COLO668 (cell line): ENCODE measurements around the gene TBL3.
"Not testable (repeated sequence)": the region's sequence is repeated elsewhere in the genome, so short reads cannot be mapped to it uniquely, and the experiment has no call there.

Experiments used
- DNase-seq: peaks from one replicate; lab custom pipeline; 2025; ENCODE audit not compliant: unreplicated experiment; lab: John Stamatoyannopoulos, UW

TBL3 gene

DNA sequence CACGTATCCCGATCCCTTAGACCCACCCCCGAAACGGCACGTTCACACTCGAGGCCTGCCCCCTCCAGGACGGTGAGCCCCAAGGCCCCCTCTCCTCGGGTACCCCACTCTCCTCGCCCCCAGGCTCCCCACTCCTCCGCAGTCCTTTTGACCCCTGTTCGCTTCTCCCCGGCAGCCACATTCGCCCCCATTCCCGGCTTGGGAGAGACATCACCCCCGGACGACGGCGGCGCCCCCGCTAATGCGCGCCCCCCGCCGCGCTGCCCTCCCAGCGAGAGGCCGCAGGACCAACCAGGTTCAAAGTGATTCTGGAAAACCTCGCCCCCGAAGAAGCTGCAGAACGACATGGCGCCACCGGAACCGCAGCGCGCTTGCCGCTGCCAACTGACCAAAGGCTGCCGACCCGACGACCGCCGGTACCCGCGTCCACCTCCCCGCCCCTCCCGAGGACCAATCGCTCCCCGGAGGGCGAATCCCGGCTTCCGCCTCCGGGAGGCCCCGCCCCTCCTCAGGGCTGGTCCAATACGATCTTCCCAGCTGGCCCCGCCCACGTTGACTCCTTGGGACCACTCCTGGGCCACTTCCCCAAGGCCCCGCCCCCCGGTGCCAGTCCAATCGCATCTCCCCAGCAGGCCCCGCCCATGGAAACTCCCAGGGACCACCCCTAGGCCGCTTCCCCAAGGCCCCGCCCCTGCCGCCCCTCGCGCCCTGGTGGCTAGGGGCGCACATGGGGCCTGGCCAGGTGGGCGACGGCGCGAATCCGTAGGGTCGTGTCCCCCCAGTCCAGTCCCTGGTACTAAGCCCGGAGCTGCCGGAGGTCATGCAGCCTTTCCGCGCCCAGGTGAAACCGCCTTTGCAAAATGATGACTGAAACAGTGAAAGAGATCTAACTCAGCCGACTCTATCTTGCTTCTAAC lies 28.8 kb upstream of the TBL3 start, which contains the start of gene MSRB1:
Gene MSRB1 (minus strand): TSS at position 390 of the 917 bp plus-strand sequence. CDS start 43 bp downstream, at position 347.
- DNase-seq = peak; percentile 100

DNA sequence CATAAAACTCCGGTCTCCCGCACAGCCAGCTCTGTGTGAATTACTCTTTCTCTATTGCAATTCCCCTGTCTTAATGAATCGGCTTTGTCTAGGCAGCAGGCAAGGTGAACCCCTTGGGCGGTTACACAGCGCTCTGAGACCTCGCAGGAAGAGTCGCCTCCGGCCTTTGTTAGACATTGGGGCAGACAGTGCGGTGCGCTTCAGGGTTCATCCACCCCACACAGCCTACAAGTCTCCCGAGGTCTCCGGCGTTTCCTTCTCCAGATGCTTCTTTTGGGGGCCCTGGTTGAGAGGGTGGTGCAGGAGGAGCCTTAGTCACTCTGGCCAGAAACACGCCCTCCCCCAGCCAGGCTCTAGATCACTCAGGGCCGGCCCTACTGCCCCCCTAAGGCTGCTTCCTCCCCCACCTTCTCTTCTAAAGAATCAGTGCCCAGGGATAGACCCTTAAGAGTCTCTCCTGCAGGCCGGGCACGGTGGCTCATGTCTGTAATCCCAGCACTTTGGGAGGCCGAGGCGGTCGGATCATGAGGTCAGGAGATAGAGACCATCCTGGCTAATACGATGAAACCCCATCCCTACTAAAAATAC lies 27.1 kb upstream of the TBL3 start:
- no peak for DNase-seq

DNA sequence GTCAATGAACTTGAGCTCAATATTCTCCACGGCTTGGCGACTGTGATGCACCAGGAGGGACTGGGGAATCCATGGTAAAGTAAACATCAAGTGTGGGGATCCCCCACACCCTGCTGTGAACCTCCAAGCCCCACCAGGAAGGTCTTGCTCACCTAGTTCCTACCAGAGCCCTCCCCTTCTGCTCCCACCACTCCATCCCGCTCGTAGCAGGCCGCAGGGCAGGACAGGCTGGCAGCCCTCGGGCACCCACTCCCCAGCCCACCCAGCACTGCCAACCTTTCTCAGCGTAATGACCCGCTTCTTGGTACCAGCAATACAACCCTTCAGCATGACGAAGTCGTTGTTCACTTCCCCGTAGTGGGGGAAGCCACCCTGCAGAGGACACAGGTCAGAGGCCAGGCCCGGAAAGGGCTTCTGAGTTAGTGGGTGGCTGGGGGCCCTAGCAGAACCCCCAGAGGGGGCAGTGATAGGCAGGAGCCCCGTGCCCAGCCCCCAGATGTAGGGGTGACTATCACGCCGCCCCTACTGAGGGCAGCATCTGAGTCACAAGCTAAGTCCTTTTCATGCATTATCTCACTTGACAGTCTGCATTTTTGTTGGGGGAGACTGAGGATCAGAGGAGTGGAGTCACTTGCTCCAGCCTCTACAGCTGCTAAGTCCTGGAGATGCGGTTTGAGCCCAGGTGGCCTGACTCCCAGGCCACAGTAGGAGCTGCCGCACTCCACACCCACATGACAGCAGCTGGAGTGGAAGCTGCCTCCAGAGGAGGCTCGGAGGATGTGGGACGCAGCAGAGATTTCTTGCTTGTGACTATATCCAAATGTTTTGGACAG lies 26.1 kb upstream of the TBL3 start:
- DNase-seq = no peak

DNA sequence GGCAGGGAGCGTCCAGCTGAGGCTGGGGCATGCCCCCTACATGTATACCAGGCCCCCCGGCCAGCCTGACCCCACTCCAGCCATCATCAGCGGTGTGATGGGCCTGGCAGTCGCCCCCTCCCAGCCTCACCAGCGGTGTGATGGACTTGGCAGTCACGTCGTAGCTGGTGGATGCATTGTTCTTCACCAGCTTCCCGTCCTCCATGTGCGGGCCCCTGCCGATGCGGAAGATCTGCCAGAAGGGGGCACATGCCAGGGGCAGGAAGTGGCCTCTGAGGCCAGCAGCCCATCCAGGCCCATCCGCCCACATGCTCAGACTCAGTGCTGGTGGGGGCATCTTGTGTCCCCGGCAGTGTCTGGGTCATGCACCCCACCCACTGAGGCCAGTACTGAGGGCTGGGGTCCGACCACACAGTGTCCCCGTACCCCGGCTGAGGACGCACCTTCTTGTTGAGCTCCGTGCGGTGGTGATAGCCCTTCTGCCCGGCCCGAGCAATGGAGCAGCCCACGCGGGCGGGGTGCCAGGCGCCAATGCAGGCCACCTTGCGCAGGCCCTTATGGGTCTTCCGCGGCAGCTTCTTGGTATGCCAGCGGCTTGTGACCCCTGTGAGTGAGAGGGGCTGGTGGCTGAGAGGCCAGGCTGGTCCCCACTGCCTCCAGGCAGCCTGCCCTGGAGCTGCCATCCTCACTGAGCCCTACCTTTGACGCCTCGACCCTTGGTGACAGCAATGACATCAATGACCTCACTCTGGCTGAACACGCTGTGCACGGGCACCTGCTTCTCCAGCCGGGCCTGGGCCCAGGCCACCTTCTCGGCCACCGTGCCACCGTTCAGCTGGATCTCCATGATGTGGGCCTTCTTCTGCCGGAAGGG lies 25.1 kb upstream of the TBL3 start:
- no peak for DNase-seq

DNA sequence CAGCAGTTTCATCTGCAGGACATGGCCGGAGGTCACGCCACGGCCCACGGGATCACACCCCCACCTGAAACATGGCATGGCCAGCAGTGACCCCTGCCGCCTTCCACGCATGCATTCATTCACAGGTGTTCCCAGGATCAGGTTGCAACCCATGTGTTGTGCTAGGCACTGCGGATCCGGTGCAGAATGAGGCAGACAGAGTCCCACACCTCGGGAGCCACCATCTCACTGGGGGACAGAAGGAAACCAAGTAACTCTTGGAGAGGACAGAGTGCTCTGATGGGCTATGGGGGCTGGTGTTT lies 24.5 kb upstream of the TBL3 start:
- DNase-seq = no peak

DNA sequence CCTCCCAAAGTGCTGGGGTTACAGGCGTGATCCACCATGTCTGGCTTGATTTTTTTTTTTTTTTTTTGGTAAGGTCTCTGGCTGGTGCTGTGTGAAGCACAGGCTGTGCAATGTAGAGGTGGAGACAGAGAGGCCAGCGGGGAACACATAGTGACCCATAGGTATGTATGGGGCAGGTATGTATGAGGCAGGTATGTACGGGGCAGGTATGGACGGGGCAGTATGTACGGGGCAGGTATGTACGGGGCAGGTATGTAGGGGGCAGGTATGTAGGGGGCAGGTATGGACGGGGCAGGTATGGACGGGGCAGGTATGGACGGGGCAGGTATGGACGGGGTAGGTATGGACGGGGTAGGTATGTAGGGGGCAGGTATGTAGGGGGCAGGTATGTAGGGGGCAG lies 22.3 kb upstream of the TBL3 start:
- no peak for DNase-seq

DNA sequence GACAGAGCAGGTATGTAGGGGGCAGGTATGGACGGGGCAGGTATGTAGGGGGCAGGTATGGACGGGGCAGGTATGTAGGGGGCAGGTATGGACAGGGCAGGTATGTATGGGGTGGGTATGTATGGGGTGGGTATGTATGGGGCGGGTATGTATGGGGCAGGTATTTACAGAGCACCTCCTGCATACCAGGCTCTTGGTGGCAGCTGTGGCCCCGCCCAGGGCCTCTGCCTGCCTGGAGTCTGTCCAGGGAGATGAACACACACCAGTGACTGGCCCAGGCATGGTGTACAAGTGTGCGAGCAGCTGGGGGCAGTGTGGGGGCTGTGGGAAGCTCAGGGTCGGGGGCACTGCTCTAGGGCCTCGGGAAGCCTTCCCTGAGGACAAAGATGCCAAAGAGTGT lies 21.8 kb upstream of the TBL3 start:
- DNase-seq = no peak

DNA sequence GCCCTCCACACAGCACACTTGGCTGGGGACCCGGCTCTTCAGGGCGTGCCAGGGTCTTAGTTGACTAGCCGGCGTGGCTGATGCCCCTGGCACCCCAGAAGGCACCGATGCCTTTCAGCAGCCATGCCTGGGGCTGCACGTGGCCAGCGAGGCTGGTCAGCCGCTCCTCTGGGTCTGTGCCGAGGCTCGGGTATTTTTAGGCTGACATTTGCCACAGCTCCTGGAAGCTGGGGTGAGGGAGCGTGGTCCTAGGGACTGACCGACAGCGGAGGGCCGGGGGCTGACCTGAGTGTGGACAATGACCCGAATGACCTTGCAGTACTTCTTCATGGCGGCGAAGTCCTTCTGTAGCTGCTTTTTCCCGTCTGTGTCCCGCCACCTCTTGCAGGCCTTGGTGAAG lies 21.3 kb upstream of the TBL3 start:
- no peak for DNase-seq

DNA sequence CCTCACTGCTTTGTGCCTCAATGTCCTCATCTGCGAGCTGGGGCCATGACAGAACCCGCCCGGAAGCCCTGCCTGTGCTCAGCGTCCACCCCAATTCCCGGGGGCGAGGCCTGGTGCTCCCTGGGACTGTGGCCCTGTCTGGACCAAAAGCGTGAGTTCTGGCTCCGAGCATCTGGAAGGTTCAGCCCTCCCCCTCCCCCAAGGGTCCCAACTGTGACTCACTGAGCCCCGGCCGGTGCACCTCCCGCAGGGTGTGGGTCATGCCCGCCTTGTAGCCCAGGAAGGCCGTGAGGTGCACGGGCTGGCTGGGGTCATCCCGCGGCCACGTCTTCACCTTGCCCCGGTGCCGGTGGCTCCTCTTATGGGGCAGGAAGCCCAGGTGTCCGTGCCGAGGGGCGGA lies 18.1 kb upstream of the TBL3 start:
- DNase-seq = no peak

DNA sequence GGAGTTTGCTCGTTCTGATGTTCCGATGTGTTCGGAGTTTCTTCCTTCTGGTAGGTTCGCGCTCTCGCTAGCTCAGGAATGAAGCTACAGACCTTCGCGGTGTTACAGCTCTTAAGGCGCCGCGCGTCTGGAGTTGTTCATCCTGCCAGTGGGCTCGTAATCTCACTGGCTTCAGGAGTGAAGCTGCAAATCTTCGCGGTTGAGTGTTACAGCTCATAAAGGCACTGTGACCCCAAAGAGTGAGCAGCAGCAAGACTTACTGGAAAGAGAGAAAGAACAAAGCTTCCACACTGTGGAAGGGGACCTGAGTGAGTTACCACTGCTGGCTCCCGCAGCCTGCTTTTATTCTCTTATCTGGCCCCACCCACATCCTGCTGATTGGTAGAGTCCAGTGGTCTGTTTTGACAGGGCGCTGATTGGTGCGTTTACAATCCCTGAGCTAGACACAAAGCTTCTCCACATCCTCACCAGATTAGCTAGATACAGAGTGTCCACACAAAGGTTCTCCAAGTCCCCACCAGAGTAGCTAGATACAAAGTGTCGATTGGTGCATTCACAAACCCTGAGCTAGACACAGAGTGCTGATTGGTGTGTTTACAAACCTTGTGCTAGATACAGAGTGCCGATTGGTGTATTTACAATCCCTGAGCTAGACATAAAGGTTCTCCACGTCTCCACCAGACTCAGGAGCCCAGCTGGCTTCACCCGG lies 14.3 kb upstream of the TBL3 start:
- not testable (repeated sequence) for DNase-seq

DNA sequence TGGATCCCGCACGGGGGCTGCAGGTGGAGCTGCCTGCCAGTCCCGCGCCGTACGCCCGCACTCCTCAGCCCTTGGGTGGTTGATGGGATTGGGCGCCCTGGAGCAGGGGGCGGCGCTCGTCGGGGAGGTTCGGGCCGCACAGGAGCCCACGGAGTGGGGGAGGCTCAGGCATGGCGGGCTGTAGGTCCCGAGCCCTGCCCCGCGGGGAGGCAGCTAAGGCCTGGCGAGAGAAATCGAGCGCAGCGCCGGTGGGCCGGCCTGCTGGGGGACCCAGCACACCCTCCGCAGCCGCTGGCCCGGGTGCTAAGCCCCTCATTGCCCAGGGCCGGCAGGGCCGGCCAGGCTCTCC lies 13.7 kb upstream of the TBL3 start:
- DNase-seq = not testable (repeated sequence)

DNA sequence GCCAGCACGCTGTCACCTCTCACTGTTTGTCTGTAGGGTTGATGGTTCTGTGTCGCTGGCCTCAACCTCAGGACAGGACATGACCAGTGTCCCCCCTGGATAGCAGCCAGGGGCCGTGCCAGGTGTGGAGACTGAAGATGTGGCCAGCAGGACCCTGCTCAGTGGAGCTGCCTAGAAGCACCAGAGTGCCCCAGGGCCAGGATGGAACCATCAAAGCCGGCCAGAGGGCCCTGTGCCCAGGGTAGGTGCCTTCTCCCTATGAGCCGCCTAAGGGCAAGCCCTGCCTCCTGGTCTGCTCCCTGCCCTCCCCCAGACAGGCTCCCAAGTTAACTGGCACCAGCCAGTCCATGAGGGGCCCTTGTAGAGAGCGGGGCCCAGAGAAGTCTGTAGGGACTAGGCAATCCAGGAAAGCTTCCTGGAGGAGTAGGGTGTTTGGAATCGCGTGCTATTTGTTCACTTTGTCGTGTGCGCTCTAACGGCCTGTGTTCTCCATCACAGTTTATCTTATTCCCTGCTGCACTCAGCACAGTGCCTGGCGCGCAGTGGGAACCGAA lies 13.1 kb upstream of the TBL3 start:
- no peak for DNase-seq

DNA sequence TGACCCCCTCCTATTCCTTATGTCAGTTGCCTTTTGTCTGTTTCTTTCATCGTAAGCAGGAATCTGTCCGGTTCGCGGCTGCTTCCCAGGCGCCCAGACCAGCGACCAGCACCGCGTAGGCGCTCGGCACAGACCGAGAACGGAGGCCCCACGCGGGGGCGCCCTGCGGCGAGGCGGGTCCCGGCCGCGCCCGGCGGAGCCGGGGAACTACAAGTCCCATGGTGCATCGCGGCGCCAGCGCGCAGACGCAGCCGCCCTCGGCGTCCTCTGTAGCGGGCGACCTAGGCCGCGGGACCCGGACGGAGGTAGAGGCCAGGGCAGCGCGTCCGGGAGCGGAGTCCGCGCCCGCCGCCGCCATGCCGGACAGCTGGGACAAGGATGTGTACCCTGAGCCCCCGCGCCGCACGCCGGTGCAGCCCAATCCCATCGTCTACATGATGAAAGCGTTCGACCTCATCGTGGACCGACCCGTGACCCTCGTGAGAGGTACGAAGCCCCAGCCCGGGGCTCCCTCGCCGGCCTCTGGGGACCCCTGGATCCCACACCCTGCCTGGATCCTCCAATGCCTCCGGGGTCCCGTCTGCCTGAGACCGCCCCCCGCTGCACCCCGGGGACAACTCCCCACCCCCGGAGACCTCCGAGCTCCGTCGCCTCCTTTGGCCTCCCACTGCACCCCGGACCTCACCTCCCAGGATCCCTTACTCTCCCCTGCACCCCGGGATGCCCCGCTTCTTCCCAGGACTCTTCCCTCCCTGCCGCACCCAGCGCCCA lies 12.4 kb upstream of the TBL3 start, which contains the start of gene NDUFB10:
Gene NDUFB10 (plus strand): TSS at position 270 of the 771 bp plus-strand sequence. CDS start 87 bp downstream, at position 357.
- DNase-seq = peak; percentile 96

DNA sequence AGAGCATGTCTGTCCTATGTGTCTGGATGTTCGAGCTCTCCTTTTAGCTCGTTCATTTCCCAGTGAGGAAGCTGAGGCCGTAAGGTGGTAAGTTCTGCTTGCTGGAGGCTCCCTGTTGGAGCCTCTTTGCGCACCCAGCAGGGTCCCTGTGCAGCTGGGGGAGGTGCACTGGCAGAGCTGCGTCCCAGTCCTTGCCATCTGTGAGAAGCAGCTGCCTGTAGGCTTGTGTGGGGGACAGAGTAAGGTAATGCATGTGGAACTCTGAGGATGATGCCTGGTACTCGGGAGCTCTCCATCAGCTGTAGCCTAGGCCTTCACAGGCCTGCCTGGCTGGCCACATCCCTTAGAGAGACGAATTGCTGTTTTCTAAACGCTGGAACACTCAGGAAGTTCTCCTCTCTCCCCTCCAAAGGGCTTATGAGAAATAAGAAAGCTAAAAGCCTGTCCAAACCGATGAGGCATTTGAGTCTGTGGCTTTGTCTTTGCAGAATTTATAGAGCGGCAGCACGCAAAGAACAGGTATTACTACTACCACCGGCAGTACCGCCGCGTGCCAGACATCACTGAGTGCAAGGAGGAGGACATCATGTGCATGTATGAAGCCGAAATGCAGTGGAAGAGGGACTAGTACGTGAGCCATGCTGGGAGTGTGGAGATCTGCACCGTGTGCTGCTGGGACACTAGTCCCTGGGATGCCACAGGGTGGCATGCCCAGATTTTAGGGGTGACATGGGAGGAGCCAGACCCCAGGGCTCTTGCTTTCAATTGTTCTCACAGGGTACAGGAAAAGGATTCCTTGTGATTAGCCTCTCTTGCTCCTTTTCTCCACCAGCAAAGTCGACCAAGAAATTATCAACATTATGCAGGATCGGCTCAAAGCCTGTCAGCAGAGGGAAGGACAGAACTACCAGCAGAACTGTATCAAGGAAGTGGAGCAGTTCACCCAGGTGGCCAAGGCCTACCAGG lies 10.9 kb upstream of the TBL3 start:
- DNase-seq = peak; percentile 67

DNA sequence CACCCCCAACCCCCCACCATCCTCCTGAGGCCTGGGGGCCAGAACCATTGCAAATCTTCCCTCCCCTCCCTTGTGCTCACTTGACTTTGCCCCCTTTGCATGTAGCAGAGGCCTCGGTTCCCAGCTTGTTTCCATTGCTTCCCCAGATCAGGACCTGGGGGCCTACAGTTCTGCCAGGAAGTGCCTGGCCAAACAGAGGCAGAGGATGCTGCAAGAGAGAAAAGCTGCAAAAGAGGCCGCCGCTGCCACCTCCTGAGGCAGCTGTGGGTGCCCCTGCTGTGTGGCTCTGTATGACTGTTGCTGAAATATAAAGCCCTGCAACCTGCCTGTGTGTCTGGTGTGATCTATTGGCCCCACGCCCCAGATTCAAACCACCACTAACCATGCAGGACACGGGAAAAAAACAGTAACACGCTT lies 10.2 kb upstream of the TBL3 start:
- peak; percentile 17 for DNase-seq

DNA sequence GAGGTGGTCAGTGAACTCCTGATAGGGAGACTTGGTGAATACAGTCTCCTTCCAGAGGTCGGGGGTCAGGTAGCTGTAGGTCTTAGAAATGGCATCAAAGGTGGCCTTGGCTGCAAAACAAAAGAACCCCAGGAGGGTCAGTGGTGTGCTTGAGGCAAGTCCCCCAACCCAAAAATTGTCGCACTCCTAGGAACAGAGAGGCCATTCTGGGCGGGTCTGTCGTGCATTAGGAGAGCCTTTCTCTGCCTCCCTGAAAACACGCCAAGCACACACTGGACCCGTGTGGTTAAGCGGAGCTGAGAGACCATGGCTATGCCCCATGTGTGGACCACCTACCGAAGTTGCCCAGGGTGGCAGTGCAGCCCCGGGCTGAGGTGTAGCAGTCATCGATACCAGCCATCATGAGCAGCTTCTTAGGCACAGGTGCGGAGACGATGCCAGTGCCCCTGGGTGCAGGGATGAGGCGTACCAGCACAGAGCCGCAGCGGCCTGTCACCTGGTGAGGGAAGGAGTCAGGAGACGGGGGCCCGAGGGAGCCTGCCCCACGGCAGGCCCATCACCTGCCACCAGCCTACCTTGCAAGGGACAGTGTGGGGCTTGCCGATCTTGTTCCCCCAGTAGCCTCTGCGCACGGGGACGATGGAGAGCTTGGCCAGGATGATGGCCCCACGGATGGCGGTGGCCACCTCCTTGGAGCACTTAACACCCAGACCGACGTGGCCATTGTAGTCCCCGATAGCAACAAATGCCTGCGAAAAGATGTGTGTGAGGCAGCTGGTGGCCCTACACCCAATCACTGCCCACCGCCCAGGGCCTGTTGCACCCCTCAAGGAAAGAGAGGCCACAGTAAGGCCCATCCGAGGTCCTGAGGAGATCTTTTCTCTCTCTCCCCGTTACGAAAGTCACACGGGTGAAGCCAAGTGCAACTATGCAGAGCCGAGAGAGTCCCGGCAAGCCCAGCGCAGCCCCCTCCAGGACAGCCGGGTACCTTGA lies 9.4 kb upstream of the TBL3 start:
- not testable (repeated sequence) for DNase-seq
